DOHH2 (cell line): Measurements from ENCODE around the gene ZC3HAV1.

Experiments used
- H3F3A ChIP-seq: fragments of 200-600 bp; sonication (generic), shearing (Covaris generic); 2 replicates; pipeline ENCODE4 v1.6.0; 2016; ENCODE audit warnings: antibody characterized with exemption, mild to moderate bottlenecking; ENCODE audit not compliant: control insufficient read depth, insufficient read depth
- H3K27ac ChIP-seq: fragments of 200-600 bp; sonication (generic); 2 replicates; pipeline ENCODE4 v1.5.1; 2014; ENCODE audit warnings: low read depth, mild to moderate bottlenecking, low read length, moderate library complexity
- H3K27me3 ChIP-seq: fragments of 200-600 bp; sonication (generic); 2 replicates; pipeline ENCODE4 v1.6.1; 2014; ENCODE audit warnings: mild to moderate bottlenecking, low read length, mixed read lengths; ENCODE audit not compliant: control insufficient read depth
- H3K36me3 ChIP-seq: fragments of 200-600 bp; sonication (generic); 2 replicates; pipeline ENCODE4 v1.6.1; 2014; ENCODE audit warnings: mild to moderate bottlenecking, low read length, moderate library complexity, mixed read lengths; ENCODE audit not compliant: control insufficient read depth
- H3K4me1 ChIP-seq: fragments of 200-600 bp; sonication (generic); 2 replicates; pipeline ENCODE4 v1.6.1; 2014; ENCODE audit warnings: mild to moderate bottlenecking, low read length, mixed read lengths; ENCODE audit not compliant: control insufficient read depth
- H3K4me2 ChIP-seq: fragments of 200-600 bp; sonication (generic); 2 replicates; pipeline ENCODE4 v1.6.0; 2014; ENCODE audit warnings: mild to moderate bottlenecking, low read length, moderate library complexity
- H3K4me3 ChIP-seq: fragments of 200-600 bp; sonication (generic); 2 replicates; pipeline ENCODE4 v1.5.1; 2014; ENCODE audit warnings: mild to moderate bottlenecking, low read length, mixed read lengths
- H3K79me2 ChIP-seq: fragments of 200-600 bp; sonication (generic); 2 replicates; pipeline ENCODE4 v1.6.1; 2014; ENCODE audit warnings: mild to moderate bottlenecking, low read length, mixed read lengths; ENCODE audit not compliant: control insufficient read depth
- H3K9me2 ChIP-seq: fragments of 200-600 bp; sonication (generic); replicated peaks from 2 replicates; pipeline ENCODE4 v1.6.1; 2014; ENCODE audit warnings: mild to moderate bottlenecking, low read length, mixed read lengths; ENCODE audit not compliant: control insufficient read depth
- H3K9me3 ChIP-seq: fragments of 200-600 bp; sonication (generic); 2 replicates; pipeline ENCODE4 v1.6.1; 2014; ENCODE audit warnings: antibody characterized with exemption, low read length, mixed read lengths; ENCODE audit not compliant: control insufficient read depth, insufficient read depth
- H4K20me1 ChIP-seq: fragments of 200-600 bp; sonication (generic); 2 replicates; pipeline ENCODE4 v1.6.0; 2014; ENCODE audit warnings: low read depth, mild to moderate bottlenecking, antibody characterized with exemption, low read length, moderate library complexity; ENCODE audit not compliant: control insufficient read depth, insufficient read depth
- EZH2phosphoT487 ChIP-seq: fragments of 200-600 bp; sonication (generic); IDR thresholded peaks from 2 replicates; pipeline ENCODE4 v1.6.1; 2017; ENCODE audit warnings: borderline replicate concordance, mild to moderate bottlenecking, antibody characterized with exemption, low read length, moderate library complexity, mixed read lengths
- TF ChIP-seq, protein P1 (sequence below): fragments of 200-600 bp; sonication (generic); IDR thresholded peaks from one replicate; pipeline ENCODE4 v1.5.1; 2014; ENCODE audit warnings: antibody characterized with exemption, mild to moderate bottlenecking, low read depth, low read length; ENCODE audit not compliant: poor library complexity, severe bottlenecking

ZC3HAV1 gene

DNA sequence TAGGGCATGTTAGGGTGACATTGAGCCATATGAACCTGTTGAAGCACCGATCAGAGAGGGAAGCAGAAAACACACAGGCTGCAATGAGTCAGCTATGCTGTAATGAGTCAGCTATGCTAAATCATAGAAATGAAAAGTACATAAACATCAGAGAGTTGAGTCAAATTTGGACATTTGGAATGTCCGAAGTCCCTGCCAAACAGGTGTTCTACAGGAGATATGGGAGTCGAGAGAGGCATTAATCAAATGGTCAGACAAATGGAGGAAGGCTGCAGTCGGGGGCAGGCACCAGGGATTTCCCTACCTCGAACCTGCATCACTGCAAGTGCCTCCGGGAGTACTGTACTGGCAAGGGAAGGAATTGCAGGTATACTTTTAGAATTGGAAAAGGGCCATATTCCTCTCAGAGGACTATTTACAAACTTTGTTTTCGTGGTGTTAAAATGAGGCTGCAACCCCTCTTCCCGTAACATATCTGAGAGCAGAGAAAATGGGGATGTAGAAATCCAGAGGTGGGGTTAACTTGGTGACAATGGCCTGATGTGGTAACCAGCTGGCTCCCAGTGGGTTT is 8.8 kb upstream of the ZC3HAV1 start:
- Histone ChIP-seq H4K20me1 (no peaks in the 10 kb centered on the region), H3K79me2 (no peaks in the 10 kb centered on the region), H3K9me3 (no peaks in the 10 kb centered on the region), H3K4me2 (no peak overlapping the region), H3K4me3 (no peak overlapping the region), H3K9me2 (no peaks in the 10 kb centered on the region), H3F3A (no peaks in the 10 kb centered on the region), H3K27ac (no peak overlapping the region), H3K36me3 (no peaks in the 10 kb centered on the region), H3K27me3 (peaks cover 25% of the 10 kb centered on the region), H3K4me1 (peaks cover 12% of the 10 kb centered on the region)
- TF ChIP-seq EZH2phosphoT487 = no peak
- TF ChIP-seq, protein P1, sequence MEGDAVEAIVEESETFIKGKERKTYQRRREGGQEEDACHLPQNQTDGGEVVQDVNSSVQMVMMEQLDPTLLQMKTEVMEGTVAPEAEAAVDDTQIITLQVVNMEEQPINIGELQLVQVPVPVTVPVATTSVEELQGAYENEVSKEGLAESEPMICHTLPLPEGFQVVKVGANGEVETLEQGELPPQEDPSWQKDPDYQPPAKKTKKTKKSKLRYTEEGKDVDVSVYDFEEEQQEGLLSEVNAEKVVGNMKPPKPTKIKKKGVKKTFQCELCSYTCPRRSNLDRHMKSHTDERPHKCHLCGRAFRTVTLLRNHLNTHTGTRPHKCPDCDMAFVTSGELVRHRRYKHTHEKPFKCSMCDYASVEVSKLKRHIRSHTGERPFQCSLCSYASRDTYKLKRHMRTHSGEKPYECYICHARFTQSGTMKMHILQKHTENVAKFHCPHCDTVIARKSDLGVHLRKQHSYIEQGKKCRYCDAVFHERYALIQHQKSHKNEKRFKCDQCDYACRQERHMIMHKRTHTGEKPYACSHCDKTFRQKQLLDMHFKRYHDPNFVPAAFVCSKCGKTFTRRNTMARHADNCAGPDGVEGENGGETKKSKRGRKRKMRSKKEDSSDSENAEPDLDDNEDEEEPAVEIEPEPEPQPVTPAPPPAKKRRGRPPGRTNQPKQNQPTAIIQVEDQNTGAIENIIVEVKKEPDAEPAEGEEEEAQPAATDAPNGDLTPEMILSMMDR = no peak

DNA sequence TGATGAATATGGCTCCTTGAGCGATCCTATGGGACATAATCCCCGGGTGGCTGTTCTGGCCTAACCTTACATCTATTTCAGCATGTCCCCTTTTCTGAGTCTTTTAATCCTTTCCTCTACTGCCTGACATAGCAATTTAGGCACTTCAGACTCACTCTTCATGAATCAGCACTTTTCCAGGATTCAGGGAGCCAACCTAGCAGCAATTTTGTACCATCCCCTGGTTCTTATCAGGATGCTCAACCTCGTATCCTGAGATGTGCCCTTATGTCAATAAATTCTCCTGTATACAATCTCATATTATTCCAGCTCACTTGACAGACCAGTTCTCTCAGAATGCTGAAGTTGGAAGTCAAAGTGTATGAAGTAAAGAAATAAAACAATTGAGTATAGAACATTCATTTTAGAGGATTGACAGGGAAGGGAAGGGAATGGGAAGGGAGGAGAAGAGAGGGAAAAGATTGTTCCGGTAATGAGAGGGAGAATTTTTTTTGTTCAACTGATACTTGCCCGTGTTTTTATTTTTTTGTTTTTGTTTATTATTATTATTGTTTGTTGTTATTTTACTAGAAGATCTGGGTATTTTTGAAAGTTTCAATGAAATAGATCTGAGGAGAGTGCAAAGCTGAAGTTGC is 8.2 kb upstream of the ZC3HAV1 start:
- no peaks in the 10 kb centered on the region for H3F3A ChIP-seq
- H3K36me3 ChIP-seq = no peaks in the 10 kb centered on the region
- no peak overlapping the region for H3K4me2 ChIP-seq
- H3K4me1 ChIP-seq = peaks cover 12% of the 10 kb centered on the region
- no peaks in the 10 kb centered on the region for H3K9me2 ChIP-seq
- no peak overlapping the region for H3K27ac ChIP-seq
- no peak overlapping the region for H3K4me3 ChIP-seq
- H4K20me1 ChIP-seq = no peaks in the 10 kb centered on the region
- H3K79me2 ChIP-seq = no peaks in the 10 kb centered on the region
- TF ChIP-seq, protein P1 = no peak
- no peak for TF ChIP-seq EZH2phosphoT487
- no peaks in the 10 kb centered on the region for H3K9me3 ChIP-seq
- H3K27me3 ChIP-seq = peaks cover 25% of the 10 kb centered on the region

DNA sequence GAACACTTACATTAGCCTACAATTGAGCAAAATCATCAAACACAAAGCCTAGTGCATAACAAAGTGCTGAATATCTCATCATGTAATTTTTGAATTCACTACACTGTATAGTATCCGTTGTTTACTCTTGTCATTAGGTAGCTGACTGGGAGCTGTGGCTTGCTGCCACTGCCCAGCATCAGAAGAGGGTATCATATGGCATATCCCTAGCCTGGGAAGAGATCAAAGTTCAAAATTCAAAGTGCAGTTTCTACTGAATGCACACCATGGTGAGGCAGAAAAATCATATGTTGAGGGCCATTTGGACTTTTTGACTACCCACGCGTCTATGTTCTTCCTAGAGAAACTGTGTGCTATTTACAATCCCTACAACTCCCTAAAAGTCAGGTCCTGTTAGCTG is 7.5 kb upstream of the ZC3HAV1 start:
- no peaks in the 10 kb centered on the region for H3K79me2 ChIP-seq
- H3K36me3 ChIP-seq = no peaks in the 10 kb centered on the region
- no peak overlapping the region for H3K4me3 ChIP-seq
- no peak overlapping the region for H3K27ac ChIP-seq
- no peaks in the 10 kb centered on the region for H3F3A ChIP-seq
- H3K9me3 ChIP-seq = no peaks in the 10 kb centered on the region
- TF ChIP-seq, protein P1 = no peak
- TF ChIP-seq EZH2phosphoT487 = no peak
- H4K20me1 ChIP-seq = no peaks in the 10 kb centered on the region
- H3K27me3 ChIP-seq = peaks cover 25% of the 10 kb centered on the region
- no peaks in the 10 kb centered on the region for H3K9me2 ChIP-seq
- no peak overlapping the region for H3K4me2 ChIP-seq
- H3K4me1 ChIP-seq = peaks cover 12% of the 10 kb centered on the region
